ENCODE data around the gene GOPC.

The GOPC gene

DNA sequence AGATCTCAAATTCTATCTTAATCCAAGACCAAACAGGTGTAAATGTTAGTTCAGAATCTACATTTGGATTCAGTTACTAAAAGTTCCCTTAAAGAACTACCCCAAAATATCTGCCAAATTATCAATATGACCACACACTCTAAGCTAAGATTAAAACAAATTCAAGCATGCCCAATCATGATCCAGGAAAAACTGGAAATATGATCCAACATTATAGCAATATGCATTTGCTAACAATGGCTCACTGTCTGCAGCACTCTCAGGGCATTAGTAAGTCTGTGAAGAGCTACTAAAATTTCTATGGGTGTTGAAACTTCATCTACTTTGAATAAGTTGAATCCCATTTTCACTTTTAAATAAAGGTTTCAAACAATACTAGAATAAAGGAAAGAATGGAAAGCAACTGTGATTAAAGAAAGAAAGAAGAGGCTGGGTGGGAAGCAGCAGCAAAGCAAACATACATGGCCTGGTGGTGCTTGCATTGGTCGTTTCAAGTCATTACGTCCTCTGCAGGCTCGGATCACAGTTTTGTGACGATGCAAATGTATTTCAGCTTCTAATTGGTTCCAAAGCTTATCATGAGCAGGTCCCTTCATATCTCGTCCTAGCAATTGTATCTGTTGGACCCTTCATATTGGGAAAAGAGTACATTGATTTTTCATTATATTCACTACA lies 29.2 kb downstream of the GOPC start:
- H3K4me3 ChIP-seq (ENCODE audit: low read depth, low read length), result no peak overlapping the region
- TF ChIP-seq, protein P1, sequence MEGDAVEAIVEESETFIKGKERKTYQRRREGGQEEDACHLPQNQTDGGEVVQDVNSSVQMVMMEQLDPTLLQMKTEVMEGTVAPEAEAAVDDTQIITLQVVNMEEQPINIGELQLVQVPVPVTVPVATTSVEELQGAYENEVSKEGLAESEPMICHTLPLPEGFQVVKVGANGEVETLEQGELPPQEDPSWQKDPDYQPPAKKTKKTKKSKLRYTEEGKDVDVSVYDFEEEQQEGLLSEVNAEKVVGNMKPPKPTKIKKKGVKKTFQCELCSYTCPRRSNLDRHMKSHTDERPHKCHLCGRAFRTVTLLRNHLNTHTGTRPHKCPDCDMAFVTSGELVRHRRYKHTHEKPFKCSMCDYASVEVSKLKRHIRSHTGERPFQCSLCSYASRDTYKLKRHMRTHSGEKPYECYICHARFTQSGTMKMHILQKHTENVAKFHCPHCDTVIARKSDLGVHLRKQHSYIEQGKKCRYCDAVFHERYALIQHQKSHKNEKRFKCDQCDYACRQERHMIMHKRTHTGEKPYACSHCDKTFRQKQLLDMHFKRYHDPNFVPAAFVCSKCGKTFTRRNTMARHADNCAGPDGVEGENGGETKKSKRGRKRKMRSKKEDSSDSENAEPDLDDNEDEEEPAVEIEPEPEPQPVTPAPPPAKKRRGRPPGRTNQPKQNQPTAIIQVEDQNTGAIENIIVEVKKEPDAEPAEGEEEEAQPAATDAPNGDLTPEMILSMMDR (IDR thresholded peaks at IDR 0.05; ENCODE audit: insufficient read depth, low read depth, low read length, missing control alignments), result no peak
- no peak for DNase-seq (ENCODE audit: low read depth)

GRCh38 chr6:117568831-117569410 lies 33.4 kb downstream of the GOPC start:
- H3K4me3 ChIP-seq (ENCODE audit: low read depth, low read length), result no peak overlapping the region
- TF ChIP-seq, protein P1 (IDR thresholded peaks at IDR 0.05; ENCODE audit: insufficient read depth, low read depth, low read length, missing control alignments), result no peak
- no peak for DNase-seq (ENCODE audit: low read depth)

GRCh38 chr6:117568247-117568646 lies 34.1 kb downstream of the GOPC start:
- DNase-seq (ENCODE audit: low read depth), result no peak
- no peak overlapping the region for H3K4me3 ChIP-seq (ENCODE audit: low read depth, low read length)
- TF ChIP-seq, protein P1 (IDR thresholded peaks at IDR 0.05; ENCODE audit: insufficient read depth, low read depth, low read length, missing control alignments), result no peak

DNA sequence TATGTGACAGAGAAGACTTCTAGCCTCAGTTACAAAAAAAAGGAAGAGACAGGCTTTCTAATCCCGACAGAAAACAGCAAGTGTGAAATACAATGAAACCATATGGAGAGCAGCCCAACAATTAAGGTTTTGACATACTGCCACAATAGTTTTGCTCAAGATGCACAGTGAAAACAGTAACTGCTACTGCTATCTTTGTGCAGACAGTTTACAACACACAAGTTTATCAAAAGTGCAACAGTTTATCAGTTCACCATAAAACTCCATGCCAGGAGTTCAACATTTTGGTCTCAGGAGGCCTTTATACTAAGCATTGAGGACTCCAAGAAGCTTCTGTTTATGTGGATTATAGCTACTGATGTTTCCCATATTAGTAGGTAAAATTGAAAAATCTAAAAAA lies 37.6 kb downstream of the GOPC start:
- DNase-seq (ENCODE audit: low read depth), result no peak
- TF ChIP-seq, protein P1 (IDR thresholded peaks at IDR 0.05; ENCODE audit: insufficient read depth, low read depth, low read length, missing control alignments), result no peak
- H3K4me3 ChIP-seq (ENCODE audit: low read depth, low read length), result no peak overlapping the region

- H3K4me3 ChIP-seq (ENCODE audit: low read depth, low read length), result no peak overlapping the region
- DNase-seq (ENCODE audit: low read depth), result no peak
- TF ChIP-seq, protein P1 (IDR thresholded peaks at IDR 0.05; ENCODE audit: insufficient read depth, low read depth, low read length, missing control alignments), result no peak
Measured at GRCh38 chr6:117561128-117561527, 41.2 kb downstream of the GOPC start.

GRCh38 chr6:117559299-117559698 lies 43.0 kb downstream of the GOPC start:
- TF ChIP-seq, protein P1 (IDR thresholded peaks at IDR 0.05; ENCODE audit: insufficient read depth, low read depth, low read length, missing control alignments), result no peak
- no peak for DNase-seq (ENCODE audit: low read depth)
- no peak overlapping the region for H3K4me3 ChIP-seq (ENCODE audit: low read depth, low read length)

- H3K4me3 ChIP-seq (ENCODE audit: low read depth, low read length), result no peak overlapping the region
- no peak for DNase-seq (ENCODE audit: low read depth)
- TF ChIP-seq, protein P1 (IDR thresholded peaks at IDR 0.05; ENCODE audit: insufficient read depth, low read depth, low read length, missing control alignments), result no peak
Measured at GRCh38 chr6:117558818-117559217, 43.5 kb downstream of the GOPC start.
